Hematopoietic multipotent progenitor cell treated with erythropoietin and hydrocortisone succinate and interleukin-3 and kit ligand, for 15 days (in vitro differentiated cells): Measurements from ENCODE around the gene RTKN.

ENCODE experiments used
- DNase-seq: peaks from one replicate; pipeline ENCODE4 v3.0.0-alpha.2; 2015; ENCODE audit warnings: low spot score

The RTKN gene

DNA sequence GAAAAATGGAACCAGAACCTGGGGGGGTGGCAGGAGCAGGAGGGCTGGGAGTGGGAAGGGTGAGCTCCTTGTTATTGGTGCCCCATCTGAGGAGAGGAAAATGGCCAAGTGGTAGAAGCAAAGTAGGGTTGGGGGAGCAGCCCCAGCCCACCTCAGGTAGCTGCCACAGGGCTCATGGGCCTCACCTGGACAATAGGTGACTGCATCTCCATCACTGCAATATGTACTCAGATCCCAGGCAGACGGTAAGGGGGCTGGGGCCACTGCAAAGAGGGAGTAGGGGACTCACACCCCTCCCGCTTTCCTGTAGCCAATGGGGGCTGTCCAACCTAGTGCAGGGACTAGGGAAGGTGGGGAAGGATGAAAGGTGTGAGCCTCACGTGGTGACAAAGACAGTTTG lies 24.5 kb downstream of the RTKN start:
- DNase-seq, result no peak

DNA sequence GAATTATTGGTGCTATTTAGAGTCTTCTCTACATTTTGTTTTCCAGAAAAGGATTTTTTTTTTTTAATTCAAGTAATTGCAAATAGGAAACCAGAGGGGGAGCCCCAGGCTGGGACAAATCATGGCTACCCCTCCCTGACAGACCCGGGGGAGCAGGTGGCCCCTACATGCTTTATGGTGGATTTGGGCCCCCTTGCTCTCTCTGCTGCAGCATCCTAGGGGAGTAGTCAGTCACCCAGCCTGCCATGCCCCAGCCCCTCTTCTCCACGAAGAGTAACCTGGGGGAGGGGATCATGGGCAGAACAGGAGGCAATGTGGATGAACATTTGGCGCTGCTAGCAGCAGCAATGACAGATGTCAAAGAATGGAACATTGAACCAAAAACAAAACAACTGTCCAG lies 25.0 kb downstream of the RTKN start:
- no peak for DNase-seq

GRCh38 chr2:74415762-74416395 lies 25.9 kb downstream of the RTKN start:
- DNase-seq, result no peak

GRCh38 chr2:74414881-74415761 lies 26.6 kb downstream of the RTKN start:
- DNase-seq, result no peak

DNA sequence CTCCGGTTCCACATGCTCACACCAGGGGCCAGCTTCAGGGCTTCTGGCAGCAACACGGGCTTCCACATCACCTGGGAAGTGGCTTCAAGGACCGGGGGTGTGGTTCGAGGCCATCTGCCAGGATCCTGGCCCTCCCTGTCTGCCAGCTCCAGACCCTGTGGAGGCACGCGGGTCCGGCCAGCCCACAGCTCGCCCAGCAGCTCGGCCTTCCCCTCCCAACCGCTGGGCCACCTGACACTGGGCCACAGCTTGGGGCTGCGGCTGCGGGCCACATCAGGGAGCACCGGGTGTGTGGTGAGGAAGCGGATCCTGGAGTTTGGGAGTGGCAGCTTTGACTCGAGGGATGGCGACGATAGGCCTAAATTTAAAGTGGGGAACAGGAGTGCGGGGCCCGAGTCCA lies 27.3 kb downstream of the RTKN start:
- no peak for DNase-seq

GRCh38 chr2:74413001-74413698 lies 28.6 kb downstream of the RTKN start:
- no peak for DNase-seq

GRCh38 chr2:74407682-74408081 lies 34.1 kb downstream of the RTKN start:
- DNase-seq, result no peak

- no peak for DNase-seq
Observed at GRCh38 chr2:74406035-74406434, 35.7 kb downstream of the RTKN start.

DNA sequence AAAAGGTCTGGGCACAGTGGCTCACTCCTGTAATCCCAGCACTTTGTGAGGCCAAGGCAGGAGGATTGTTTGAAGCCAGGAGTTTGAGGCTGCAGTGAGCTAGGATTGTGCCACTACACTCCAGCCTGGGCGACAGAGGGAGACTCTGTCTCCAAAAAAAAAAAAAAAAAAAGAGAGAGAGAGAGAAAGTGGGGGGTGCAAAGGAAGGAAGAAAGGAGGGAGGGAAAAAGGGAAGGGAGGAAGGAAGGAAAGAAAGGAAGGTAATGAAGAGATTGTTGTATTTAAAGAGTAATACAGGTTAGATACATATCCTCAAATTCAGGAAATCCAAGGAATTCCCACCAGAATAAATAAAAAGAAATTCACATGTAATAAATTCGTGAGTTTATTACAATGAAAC lies 39.8 kb downstream of the RTKN start:
- DNase-seq, result no peak

DNA sequence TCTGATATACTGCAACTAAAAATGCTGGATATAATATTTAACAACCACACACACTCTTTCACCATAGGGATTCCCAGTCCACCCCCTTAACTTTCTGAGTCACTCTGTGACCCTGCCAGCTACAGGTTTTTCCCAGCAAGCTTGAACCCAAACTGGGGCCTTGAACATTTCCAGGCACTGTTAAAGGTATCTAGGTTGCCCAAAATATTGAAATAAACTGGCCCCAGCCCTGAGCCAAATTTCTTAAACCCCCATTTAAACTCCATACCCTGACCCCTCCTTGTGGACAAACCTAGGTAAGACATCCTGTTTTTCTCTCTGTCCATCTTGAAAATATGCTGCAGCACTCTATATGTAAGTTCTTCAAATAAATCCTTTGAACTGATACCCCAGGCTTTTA lies 42.0 kb downstream of the RTKN start:
- DNase-seq, result peak; percentile 41

- no peak for DNase-seq
Observed at GRCh38 chr2:74396149-74396548, 45.6 kb downstream of the RTKN start.

GRCh38 chr2:74393525-74393924 lies 48.2 kb downstream of the RTKN start:
- DNase-seq, result no peak

DNA sequence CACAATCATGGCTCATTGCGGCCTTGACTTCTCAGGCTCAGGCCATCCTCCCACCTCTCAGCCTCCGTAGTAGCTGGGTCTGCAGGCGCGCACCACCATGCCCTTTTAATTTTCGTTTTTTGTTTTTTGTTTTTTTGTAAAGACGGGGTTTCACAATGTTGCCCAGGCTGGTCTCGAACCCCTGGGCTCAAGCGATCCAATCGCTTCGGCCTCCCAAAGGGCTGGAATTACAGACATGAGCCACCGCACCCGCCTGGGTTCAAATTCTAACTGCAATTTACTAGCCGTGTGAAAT lies 49.3 kb downstream of the RTKN start:
- no peak for DNase-seq

- DNase-seq, result peak; percentile 92
Observed at GRCh38 chr2:74391580-74392448, 49.9 kb downstream of the RTKN start.

DNA sequence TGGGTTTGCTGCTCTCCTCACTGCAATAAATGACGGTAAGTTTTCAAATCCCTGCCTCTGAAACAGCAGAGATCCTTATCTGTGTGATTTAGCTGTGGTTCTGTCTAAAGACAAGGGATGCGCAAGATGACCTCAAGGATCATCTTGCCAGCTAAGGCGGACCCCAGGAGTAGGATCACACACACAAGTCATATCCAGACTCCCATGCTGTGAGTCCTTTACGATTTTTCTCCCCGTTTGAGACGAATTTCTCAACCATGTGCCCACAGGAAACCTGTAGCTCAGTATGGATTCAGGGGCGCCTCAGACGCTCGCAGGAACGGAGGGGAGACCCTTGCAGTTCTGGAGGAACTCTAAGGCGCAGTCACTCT lies 50.5 kb downstream of the RTKN start:
- no peak for DNase-seq

DNA sequence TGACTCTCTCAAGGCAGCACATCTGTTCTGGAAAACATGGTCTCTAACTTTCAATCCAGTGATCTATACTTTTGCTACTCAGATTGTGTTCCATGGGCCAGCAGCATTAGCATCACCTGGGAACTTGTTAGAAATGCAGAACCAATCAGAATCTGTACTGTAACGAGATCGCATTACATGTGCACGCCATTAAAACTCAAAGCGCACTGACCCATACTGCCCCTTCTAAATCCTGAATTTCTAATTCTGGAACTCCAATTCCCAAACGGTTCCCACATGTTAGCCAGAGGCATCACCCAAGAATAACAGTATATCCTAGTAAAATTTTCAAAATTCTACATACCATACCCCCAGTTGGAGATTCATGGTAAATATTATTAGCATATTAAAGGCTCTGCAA lies 51.1 kb downstream of the RTKN start:
- DNase-seq, result no peak

DNA sequence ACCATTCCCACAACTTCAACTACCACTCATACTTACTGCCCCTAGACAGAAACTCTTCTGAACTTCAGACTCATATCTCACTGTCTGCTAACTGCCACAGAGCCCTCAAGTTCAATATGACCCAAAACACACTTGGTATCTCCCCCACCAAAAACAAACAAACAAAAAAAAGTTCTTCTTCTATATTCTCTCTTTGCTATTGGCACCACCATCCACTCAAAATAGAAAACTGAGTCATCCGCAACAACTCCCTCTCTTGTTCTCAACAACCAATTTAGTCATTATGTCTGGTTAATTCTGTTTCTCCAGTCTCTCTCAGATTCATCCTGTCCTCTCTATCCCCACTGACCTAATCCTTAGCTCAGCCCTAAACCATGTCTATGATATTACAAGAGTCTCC lies 54.4 kb downstream of the RTKN start:
- no peak for DNase-seq

- no peak for DNase-seq
Observed at GRCh38 chr2:74385396-74385795, 56.3 kb downstream of the RTKN start.

DNA sequence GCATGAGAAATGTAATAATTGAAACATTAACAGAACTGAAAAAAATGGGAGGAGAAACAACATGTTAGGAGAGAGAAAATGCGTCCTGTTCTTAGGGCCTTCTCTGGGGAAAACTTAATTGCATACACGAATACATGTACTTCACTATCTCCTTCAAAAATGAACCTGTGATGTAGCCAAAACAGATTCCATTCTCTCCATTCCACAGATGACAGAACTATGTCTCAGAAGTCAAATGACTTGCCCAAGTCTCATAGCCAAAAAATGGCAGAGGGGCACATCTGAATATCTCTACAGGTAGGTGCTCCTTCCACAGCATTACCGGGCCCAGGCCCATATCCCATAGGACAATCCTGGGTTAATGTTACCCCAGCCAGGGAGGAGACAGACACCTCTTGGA lies 57.7 kb downstream of the RTKN start:
- no peak for DNase-seq

DNA sequence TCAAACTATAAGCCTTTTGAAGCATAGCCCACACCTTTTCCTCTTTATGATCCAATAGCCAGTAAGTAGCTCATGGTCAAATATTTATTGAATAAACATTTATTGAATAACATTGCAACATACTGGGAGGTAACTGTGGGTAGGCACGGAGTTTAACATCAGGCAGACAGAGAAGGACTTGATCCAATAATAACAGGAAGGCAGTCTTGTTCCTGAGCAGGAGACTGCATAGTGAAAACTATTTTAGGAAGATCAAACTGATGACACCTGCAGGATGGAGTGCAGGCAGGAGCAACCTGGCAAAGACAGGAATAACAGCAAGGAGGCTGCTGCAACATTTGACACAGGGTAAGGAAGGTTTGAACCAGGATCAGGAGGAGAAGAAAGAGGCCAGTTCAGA lies 58.5 kb downstream of the RTKN start:
- DNase-seq, result no peak

- DNase-seq, result no peak
Observed at GRCh38 chr2:74381751-74382150, 60.0 kb downstream of the RTKN start.
